ENCODE results near the gene PTCRA. TPM values are rescaled to one million over a fixed set of nuclear protein-coding genes. Genes with fewer than 3 reads are reported as not detected.

Gene PTCRA
- total and polyA plus RNA-seq, 2 of the 4 experiments (the other 2 are of a cell fraction) = not detected

DNA sequence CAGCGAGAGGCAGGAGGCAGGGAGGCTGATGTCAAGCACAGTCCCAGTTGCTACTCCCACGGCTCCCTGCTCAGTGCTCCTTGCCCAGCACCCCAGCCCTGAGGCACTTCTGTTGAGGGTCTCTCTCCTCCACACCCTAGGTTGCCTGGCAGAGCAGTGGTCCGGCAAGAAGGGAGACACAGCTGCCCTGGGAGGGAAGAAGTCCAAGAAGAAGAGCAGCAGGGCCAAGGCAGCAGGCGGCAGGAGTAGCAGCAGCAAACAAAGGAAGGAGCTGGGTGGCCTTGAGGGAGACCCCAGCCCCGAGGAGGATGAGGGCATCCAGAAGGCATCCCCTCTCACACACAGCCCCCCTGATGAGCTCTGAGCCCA is 22.6 kb downstream of the PTCRA start:
- no peak overlapping the region for H3K56ac ChIP-seq (ENCODE audit: extremely low read depth, insufficient read depth, low read length)
- no peak overlapping the region for H2BK20ac ChIP-seq (ENCODE audit: low read depth, low read length)
- H3K9ac ChIP-seq (ENCODE audit: low read depth, low read length) = no peak overlapping the region
- TF ChIP-seq USF2 (IDR thresholded peaks at IDR 0.05; ENCODE audit: low read depth, low read length) = no peak
- no peak for TF ChIP-seq MAZ (IDR thresholded peaks at IDR 0.05; ENCODE audit: borderline replicate concordance, low read depth, low read length)
- TF ChIP-seq, protein P1, sequence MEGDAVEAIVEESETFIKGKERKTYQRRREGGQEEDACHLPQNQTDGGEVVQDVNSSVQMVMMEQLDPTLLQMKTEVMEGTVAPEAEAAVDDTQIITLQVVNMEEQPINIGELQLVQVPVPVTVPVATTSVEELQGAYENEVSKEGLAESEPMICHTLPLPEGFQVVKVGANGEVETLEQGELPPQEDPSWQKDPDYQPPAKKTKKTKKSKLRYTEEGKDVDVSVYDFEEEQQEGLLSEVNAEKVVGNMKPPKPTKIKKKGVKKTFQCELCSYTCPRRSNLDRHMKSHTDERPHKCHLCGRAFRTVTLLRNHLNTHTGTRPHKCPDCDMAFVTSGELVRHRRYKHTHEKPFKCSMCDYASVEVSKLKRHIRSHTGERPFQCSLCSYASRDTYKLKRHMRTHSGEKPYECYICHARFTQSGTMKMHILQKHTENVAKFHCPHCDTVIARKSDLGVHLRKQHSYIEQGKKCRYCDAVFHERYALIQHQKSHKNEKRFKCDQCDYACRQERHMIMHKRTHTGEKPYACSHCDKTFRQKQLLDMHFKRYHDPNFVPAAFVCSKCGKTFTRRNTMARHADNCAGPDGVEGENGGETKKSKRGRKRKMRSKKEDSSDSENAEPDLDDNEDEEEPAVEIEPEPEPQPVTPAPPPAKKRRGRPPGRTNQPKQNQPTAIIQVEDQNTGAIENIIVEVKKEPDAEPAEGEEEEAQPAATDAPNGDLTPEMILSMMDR (conservative IDR thresholded peaks at IDR 0.05; ENCODE audit: low read depth, low read length) = no peak
- no peak for TF ChIP-seq CEBPB (IDR thresholded peaks at IDR 0.05; ENCODE audit: low read depth, low read length)
- no peak for TF ChIP-seq MAFK (IDR thresholded peaks at IDR 0.05; ENCODE audit: low read depth, low read length)
- no peak for TF ChIP-seq RFX5 (IDR thresholded peaks at IDR 0.05; ENCODE audit: low read depth, low read length)
- no peak for TF ChIP-seq RAD21 (IDR thresholded peaks at IDR 0.05; ENCODE audit: low read length)
- TF ChIP-seq SMC3 (IDR thresholded peaks at IDR 0.05; ENCODE audit: low read depth, low read length) = no peak
- TF ChIP-seq MXI1 (IDR thresholded peaks at IDR 0.05; ENCODE audit: borderline replicate concordance, low read depth, low read length) = no peak
- TF ChIP-seq ELK1 (IDR thresholded peaks at IDR 0.05; ENCODE audit: borderline replicate concordance, low read depth, low read length) = no peak
- H3K79me1 ChIP-seq (ENCODE audit: low read depth in 1 of 2, low read length in 2 of 2) = peaks cover 20 to 36% of the 10 kb centered on the region in 2 experiments
- no TSS peak for BruUV-seq (replicated peaks)
- DNase-seq (no peak), ATAC-seq (ENCODE audit: low read depth) (no peak)
- H3K9me1 ChIP-seq (ENCODE audit: insufficient read depth, low read length) = peaks cover 4% of the 10 kb centered on the region; the same call in 1 of the 2 replicates
- POLR2A ChIA-PET (ENCODE audit: unreplicated experiment) = no interaction called here
- H4K20me1 ChIP-seq (ENCODE audit: insufficient read depth, low read length) = no peaks in the 10 kb centered on the region; the same call in 1 of the 2 replicates
- H3K4me1 ChIP-seq (ENCODE audit: control insufficient read depth, insufficient read depth, low read length) = no peaks in the 10 kb centered on the region
- H3K14ac ChIP-seq (replicated peaks; ENCODE audit: low read depth, low read length) = no peak overlapping the region
- no peak overlapping the region for H2BK15ac ChIP-seq (ENCODE audit: low read depth, low read length)
- H2BK120ac ChIP-seq (ENCODE audit: low read depth, low read length) = no peak overlapping the region
- no peak overlapping the region for H3K18ac ChIP-seq (ENCODE audit: low read depth, low read length)
- no peak overlapping the region for H2AK9ac ChIP-seq (replicated peaks; ENCODE audit: low read depth, low read length, poor library complexity)
- peaks cover 34% of the 10 kb centered on the region for H3K36me3 ChIP-seq (ENCODE audit: control insufficient read depth, insufficient read depth, low read length)
- H3K27ac ChIP-seq (ENCODE audit: insufficient read depth, low read length) = no peak overlapping the region
- no peak overlapping the region for H4K8ac ChIP-seq (ENCODE audit: low read depth in 2 of 2, low read length in 2 of 2)
- no peak overlapping the region for H3K4me3 ChIP-seq (ENCODE audit: insufficient read depth, low read depth, low read length)
- H3K4me2 ChIP-seq (ENCODE audit: low read depth, low read length) = no peak overlapping the region
- H2AFZ ChIP-seq (replicated peaks; ENCODE audit: low read length, poor library complexity) = no peak overlapping the region
- in situ Hi-C loops (cut with MboI; ENCODE audit: low sequenced_read_pairs) (no loop called here), intact Hi-C loops (cut with micrococcal nuclease) (no loop called here), dilution Hi-C loops (cut with HindIII; ENCODE audit: low sequenced_read_pairs, unreplicated experiment) (no loop called here)
- H4K5ac ChIP-seq (ENCODE audit: low read depth, low read length) = no peak overlapping the region
- H4K91ac ChIP-seq (ENCODE audit: insufficient read depth, low read depth, low read length) = no peak overlapping the region
- no peak overlapping the region for H2AK5ac ChIP-seq (ENCODE audit: low read depth, low read length)
- H2BK5ac ChIP-seq (ENCODE audit: low read depth, low read length, poor library complexity, severe bottlenecking) = no peak overlapping the region
- H3K9me3 ChIP-seq (ENCODE audit: control insufficient read depth, insufficient read depth, low read length) = no peaks in the 10 kb centered on the region
- H3K4ac ChIP-seq (ENCODE audit: low read depth, low read length) = no peak overlapping the region
- no peak overlapping the region for H3K23ac ChIP-seq (ENCODE audit: low read depth, low read length)
- CTCF ChIA-PET = no interaction called here
- 80% methylated on average over 1 of the region's 5 CpGs; no CpG with 5 or more reads in 1 of the 2 experiments for WGBS, 2 experiments (ENCODE audit: extremely low coverage in 2 of 2, insufficient read length in 1 of 2)
- H3K27me3 ChIP-seq (ENCODE audit: control insufficient read depth, insufficient read depth, low read length) = no peaks in the 10 kb centered on the region
